ENCODE results near the gene PCDHGA8. TPM values are rescaled to one million over a fixed set of nuclear protein-coding genes. Genes with fewer than 3 reads are reported as not detected.
"Not testable (repeated sequence)": the region's sequence is repeated elsewhere in the genome, so short reads cannot be mapped to it uniquely, and the experiment has no call there.

PCDHGA8 gene
- total RNA-seq, 2 experiments from 2014 or later = not detected

DNA sequence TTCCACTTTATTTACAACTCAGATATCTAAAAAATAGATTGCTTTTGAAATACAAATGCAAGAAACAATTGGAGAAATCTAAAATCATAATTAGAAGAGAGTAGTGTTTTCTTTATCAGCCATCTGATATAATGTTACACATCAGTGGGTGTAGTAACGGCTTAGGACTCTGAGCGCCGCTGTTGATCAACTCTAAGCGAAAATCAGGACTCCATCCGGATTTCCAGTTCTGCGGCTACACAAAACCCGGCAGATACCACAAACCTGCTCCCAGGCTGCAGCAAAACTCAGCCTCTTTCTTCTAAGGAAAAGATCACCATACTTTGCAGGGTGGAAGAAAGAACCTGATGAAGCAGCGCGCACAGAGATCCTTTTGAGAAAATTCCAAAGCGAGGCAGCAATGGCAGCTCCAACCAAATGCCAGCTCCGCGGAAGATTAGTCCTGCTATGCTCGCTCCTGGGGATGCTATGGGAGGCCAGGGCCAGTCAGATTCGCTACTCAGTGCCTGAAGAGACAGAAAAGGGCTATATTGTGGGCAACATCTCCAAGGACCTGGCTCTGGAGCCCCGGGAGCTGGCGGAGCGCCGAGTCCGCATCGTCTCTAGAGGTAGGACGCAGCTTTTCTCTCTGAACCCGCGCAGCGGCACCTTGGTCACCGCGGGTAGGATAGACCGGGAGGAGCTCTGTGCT, 10.3 kb downstream of the PCDHGA8 start, which contains the start of gene PCDHGA9:
TSS of gene PCDHGA9 (plus strand) at position 226 of the 691 bp plus-strand sequence. CDS start at position 401, 175 bp downstream.
- intact Hi-C loops (cut with DNase I, micrococcal nuclease) = no loop called here
- peaks cover 51 to 82% of the 10 kb centered on the region in 2 experiments for H3K27me3 ChIP-seq (ENCODE audit: control insufficient read depth in 1 of 2, insufficient read depth in 2 of 2, low read length in 2 of 2)
- TF ChIP-seq, protein P1, sequence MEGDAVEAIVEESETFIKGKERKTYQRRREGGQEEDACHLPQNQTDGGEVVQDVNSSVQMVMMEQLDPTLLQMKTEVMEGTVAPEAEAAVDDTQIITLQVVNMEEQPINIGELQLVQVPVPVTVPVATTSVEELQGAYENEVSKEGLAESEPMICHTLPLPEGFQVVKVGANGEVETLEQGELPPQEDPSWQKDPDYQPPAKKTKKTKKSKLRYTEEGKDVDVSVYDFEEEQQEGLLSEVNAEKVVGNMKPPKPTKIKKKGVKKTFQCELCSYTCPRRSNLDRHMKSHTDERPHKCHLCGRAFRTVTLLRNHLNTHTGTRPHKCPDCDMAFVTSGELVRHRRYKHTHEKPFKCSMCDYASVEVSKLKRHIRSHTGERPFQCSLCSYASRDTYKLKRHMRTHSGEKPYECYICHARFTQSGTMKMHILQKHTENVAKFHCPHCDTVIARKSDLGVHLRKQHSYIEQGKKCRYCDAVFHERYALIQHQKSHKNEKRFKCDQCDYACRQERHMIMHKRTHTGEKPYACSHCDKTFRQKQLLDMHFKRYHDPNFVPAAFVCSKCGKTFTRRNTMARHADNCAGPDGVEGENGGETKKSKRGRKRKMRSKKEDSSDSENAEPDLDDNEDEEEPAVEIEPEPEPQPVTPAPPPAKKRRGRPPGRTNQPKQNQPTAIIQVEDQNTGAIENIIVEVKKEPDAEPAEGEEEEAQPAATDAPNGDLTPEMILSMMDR (IDR thresholded peaks at IDR 0.05) = no peak
- peaks cover 5% of the 10 kb centered on the region for H3K9me3 Mint-ChIP-seq
- H3K9me3 ChIP-seq (ENCODE audit: control insufficient read depth in 1 of 2, insufficient read depth in 1 of 2, low read length in 2 of 2) = peaks cover 44 to 50% of the 10 kb centered on the region in 2 experiments
- DNase-seq = peak in 2 of 14 experiments; percentile 26
- CTCF ChIA-PET = no interaction called here
- H3K36me3 Mint-ChIP-seq (ENCODE audit: low read depth) = peaks cover 29% of the 10 kb centered on the region
- no peak for ATAC-seq (ENCODE audit: poor library complexity)
- H3K4me1 ChIP-seq (ENCODE audit: insufficient read depth, low read length) = no peaks in the 10 kb centered on the region
- H3K4me1 Mint-ChIP-seq (ENCODE audit: low read depth) = peaks cover 3% of the 10 kb centered on the region
- peaks cover 77% of the 10 kb centered on the region for H3K27me3 Mint-ChIP-seq
- peak within 1 kb of the TSS; percentile 77 for H3K4me3 Mint-ChIP-seq
- H3K36me3 ChIP-seq (ENCODE audit: insufficient read depth, low read length) = no peaks in the 10 kb centered on the region
- no peak within 1 kb of the TSS for H3K4me3 ChIP-seq (ENCODE audit: low read length)
- POLR2A ChIA-PET = no interaction called here
- H3K27ac Mint-ChIP-seq = no peak within 1 kb of the TSS
- H3K27ac ChIP-seq (ENCODE audit: low read depth in 1 of 2, low read length in 2 of 2) = no peak within 1 kb of the TSS

DNA sequence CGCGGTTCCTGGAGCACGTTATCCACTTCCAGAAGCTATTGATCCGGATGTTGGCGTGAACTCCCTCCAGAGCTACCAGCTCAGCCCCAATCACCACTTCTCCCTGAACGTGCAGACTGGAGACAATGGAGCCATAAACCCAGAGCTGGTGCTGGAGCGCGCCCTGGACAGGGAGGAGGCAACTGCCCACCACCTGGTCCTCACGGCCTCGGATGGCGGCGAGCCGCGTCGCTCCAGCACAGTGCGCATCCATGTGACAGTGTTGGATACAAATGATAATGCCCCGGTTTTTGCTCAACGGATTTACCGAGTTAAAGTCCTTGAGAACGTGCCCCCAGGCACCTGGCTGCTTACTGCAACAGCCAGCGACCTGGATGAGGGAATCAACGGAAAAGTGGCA, 11.0 kb downstream of the PCDHGA8 start:
- H3K27me3 ChIP-seq (ENCODE audit: control insufficient read depth in 1 of 2, insufficient read depth in 2 of 2, low read length in 2 of 2) = peaks cover 54 to 86% of the 10 kb centered on the region in 2 experiments
- Mint-ChIP-seq H3K27me3 (peaks cover 82% of the 10 kb centered on the region), H3K4me3 (no peak overlapping the region), H3K4me1 (ENCODE audit: low read depth) (peaks cover 7% of the 10 kb centered on the region), H3K27ac (no peak overlapping the region), H3K9me3 (peaks cover 7% of the 10 kb centered on the region), H3K36me3 (ENCODE audit: low read depth) (peaks cover 29% of the 10 kb centered on the region)
- DNase-seq = no peak
- H3K4me1 ChIP-seq (ENCODE audit: insufficient read depth, low read length) = no peaks in the 10 kb centered on the region
- CTCF ChIA-PET = no interaction called here
- H3K9me3 ChIP-seq (ENCODE audit: control insufficient read depth in 1 of 2, insufficient read depth in 1 of 2, low read length in 2 of 2) = peaks cover 49 to 51% of the 10 kb centered on the region in 2 experiments
- H3K27ac ChIP-seq (ENCODE audit: low read depth in 1 of 2, low read length in 2 of 2) = no peak overlapping the region
- no peaks in the 10 kb centered on the region for H3K36me3 ChIP-seq (ENCODE audit: insufficient read depth, low read length)
- ATAC-seq (ENCODE audit: poor library complexity) = no peak
- no peak overlapping the region for H3K4me3 ChIP-seq (ENCODE audit: low read length)
- TF ChIP-seq, protein P1 (IDR thresholded peaks at IDR 0.05) = no peak
- intact Hi-C loops (cut with DNase I, micrococcal nuclease) = no loop called here
- POLR2A ChIA-PET = no interaction called here

DNA sequence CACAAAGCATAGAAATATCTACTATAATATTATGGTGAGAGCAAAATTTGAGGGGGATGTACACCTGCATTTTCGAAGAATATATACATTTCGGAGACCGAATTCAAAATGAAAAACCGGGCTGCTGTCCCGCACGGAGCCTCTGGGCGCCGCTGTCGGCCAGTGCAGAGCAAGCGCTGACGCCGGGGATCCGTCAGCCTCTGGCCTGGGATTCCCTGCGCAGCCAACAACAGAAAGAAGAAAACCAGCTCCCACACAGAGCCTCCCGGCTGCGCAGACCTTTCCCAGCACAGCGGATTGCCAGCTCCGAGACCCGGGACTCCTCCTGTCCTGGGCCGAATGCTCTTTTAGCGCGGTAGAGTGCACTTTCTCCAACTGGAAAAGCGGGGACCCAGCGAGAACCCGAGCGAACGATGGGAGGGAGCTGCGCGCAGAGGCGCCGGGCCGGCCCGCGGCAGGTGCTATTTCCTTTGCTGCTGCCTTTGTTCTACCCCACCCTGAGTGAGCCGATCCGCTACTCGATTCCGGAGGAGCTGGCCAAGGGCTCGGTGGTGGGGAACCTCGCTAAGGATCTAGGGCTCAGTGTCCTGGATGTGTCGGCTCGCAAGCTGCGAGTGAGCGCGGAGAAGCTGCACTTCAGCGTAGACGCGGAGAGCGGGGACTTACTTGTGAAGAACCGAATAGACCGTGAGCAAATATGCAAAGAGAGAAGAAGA, 15.5 kb downstream of the PCDHGA8 start, which contains the start of gene PCDHGB6:
TSS of gene PCDHGB6 (plus strand) at position 232 of the 716 bp plus-strand sequence. CDS start at position 414, 182 bp downstream.
- CTCF ChIA-PET = interaction anchor here (0.6 to 1.4 kb wide), 12 partner anchors 8 to 156 kb away, joined by 3 to 10 read pairs (median 3); partner anchors contain the start of genes PCDHGA11 and PCDHGB7
- POLR2A ChIA-PET = interaction anchor here (1.0 kb wide), 1 partner anchor 87 kb away, joined by 5 read pairs; the partner anchor contains the start of gene TAF7
- H3K27ac Mint-ChIP-seq; H3K4me1 Mint-ChIP-seq (ENCODE audit: low read depth); intact Hi-C loops (cut with DNase I, micrococcal nuclease); H3K36me3 ChIP-seq (ENCODE audit: insufficient read depth, low read length); H3K4me1 ChIP-seq (ENCODE audit: insufficient read depth, low read length); H3K27ac ChIP-seq (ENCODE audit: low read depth in 1 of 2, low read length in 2 of 2): not testable (repeated sequence)
- H3K4me3 Mint-ChIP-seq = peak within 1 kb of the TSS; percentile 56
- peak within 1 kb of the TSS; percentile 13 for H3K4me3 ChIP-seq (ENCODE audit: low read length)
- TF ChIP-seq, protein P1 (IDR thresholded peaks at IDR 0.05) = peak; percentile 33
- peaks cover 68 to 86% of the 10 kb centered on the region in 2 experiments for H3K27me3 ChIP-seq (ENCODE audit: control insufficient read depth in 1 of 2, insufficient read depth in 2 of 2, low read length in 2 of 2)
- H3K36me3 Mint-ChIP-seq (ENCODE audit: low read depth) = peaks cover 24% of the 10 kb centered on the region
- ATAC-seq (ENCODE audit: poor library complexity) (peak; percentile 59), DNase-seq (peak in 6 of 14 experiments; percentile 22 to 49 (median 42))
- peaks cover 13% of the 10 kb centered on the region for H3K9me3 Mint-ChIP-seq
- peaks cover 79% of the 10 kb centered on the region for H3K27me3 Mint-ChIP-seq
- H3K9me3 ChIP-seq (ENCODE audit: control insufficient read depth in 1 of 2, insufficient read depth in 1 of 2, low read length in 2 of 2) = peaks cover 44 to 47% of the 10 kb centered on the region in 2 experiments
